ENCODE measurements around the gene ZIC5.

The ZIC5 gene

DNA sequence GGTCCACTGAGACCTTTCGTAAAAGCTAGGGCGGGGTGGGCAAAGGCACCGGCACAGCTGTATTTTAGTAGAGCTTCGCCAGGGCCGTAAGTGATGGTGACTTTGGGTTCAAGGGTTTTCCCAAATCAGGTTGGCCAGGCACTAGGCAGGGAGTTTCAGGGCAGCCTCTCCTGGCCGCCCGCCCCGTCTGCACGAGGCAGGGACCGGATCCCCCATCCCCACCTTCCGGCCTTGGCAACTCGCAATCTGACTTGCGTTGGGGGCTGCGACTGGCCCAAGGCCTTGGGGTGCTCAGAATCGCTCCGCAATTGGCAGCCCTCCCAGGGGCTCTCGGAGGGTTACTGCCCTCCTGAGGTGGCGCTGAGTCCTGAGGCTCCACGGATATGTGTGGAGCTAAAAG is 4.1 kb upstream of the ZIC5 start:
- no peak for DNase-seq (ENCODE audit: low spot score)

DNA sequence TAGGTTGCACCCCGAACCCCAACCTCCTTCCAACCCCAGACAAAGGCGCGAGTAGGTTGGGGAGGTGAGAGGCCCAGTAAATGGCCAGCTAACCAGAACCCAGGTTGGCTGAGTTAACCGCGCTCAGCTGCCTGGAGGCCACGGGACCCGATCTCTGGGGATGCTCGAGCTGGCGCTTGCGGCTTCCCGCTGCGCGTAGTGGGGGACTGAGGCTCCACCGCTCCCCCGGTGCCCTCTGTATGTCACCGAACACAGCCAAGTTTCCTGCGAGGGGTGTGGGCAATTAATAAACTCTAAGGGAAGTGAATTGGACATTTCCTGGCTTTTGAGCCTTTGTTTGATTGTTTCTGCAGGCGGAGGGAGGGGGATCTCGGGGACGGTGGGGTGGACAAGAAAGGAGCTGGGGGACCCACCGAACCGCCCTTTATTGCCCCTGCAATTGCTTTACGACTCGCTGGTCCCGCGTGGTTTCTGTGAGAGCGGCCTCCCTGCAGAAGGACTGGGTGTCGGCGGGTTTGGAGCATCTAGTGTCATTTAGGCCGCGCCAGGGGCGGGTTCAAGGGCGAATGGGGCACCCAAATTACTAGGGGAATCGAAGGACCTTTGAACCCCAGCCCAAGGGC is 3.5 kb upstream of the ZIC5 start:
- no peak for DNase-seq (ENCODE audit: low spot score)

DNA sequence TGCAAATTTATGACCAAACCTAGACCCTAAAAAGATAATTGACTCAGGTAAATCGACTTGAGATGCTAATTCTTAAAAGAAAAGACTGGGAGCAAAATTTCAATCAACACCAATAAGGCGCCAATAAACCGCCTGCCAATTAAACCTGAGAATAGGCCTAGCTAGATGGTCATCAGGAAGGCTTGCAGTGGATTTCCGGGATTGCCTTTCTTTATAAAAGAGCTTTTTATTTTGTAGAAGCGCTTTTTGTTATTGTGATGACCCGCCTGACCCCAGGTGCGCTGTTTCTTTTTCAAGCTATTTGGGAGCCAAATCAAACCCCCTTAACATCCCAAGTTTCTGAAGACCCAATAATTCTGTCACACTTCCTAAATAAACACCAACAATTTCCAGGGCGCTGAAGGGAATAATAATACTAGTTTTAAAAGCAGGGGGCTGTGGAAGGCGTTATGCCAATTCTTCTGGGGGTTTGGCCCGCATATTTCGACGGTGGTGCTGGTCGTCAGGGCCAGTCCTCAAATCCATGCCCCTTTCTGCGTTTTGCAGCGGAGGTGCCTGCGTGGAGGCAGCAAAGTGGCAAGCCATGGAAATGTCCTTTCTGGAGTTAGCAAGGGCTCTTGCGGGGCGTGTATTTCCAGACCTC is 2.9 kb upstream of the ZIC5 start:
- no peak for DNase-seq (ENCODE audit: low spot score)

DNA sequence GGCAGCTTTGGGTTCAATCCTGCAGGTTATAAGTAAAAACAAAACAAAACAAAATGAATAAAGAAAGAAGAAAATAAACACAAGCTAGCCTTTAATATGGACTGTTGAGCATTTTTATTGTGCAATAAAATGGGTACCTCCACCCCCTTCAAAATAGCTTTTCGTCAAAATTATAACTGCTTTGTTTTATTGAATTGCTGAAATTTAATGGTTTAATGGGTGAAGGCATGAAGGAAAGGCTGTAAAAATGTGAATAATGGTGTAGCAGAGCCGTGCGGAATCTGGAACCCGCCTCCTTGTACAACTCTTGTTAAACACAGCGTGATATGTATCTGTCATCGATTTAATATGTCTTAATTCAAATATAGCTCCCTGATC is 2.2 kb upstream of the ZIC5 start:
- DNase-seq (ENCODE audit: low spot score), result no peak

DNA sequence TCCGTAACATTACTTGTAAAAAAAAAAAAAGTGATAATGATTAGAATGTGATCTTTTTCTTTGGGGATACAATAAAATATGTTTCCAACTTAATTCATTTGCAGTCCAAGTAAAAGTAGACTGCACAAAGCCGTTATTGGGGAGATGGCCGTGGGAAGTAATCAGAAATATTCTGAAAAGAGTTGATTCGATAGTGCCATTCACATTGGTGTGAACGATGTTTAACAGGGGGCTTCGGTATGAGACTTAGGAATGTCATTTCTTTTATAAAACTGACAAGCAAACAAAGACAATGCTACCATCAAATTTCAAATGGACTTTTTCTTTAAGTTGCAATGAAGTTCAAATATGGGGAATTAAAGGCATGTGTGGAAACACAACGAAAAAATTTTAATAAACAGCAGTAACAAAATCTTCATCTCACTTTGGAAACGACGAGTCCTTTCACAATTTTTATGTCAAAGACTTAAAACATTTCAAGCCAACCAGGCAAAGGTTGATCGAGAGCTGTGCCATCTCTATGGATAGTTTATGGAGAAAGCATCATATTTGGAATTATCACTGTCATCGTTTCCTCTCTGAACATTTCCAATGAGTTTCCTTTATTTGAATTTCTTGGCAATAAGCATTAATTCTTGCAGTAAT is 1.7 kb upstream of the ZIC5 start:
- DNase-seq (ENCODE audit: low spot score), result no peak

DNA sequence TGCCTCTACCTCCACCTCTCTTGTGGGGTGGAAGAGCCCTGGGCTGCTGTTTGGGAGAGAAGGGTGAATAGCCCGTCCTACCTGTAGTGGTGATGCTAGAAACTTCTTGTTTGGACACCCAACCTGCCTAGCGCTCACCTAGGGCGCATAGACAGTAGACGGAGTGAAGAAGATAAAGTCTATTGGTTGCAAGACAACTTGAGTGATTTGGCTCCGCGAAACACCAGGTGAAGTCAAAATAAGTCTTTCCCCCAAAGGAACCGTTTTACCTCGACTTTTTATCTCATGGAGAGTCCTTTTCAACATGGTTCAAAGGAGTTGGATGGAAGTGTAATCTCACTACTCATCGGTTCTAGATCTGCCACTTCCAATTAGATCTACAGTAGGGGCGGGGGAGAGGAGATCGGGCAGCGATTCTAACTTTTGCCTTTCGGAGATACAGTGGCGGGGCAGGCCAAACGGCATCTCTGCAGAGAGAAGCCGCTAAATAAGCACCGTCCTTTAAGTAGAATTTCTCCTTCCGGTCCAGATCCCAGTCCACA is 694 bp upstream of the ZIC5 start:
- DNase-seq (ENCODE audit: low spot score), result no peak

DNA sequence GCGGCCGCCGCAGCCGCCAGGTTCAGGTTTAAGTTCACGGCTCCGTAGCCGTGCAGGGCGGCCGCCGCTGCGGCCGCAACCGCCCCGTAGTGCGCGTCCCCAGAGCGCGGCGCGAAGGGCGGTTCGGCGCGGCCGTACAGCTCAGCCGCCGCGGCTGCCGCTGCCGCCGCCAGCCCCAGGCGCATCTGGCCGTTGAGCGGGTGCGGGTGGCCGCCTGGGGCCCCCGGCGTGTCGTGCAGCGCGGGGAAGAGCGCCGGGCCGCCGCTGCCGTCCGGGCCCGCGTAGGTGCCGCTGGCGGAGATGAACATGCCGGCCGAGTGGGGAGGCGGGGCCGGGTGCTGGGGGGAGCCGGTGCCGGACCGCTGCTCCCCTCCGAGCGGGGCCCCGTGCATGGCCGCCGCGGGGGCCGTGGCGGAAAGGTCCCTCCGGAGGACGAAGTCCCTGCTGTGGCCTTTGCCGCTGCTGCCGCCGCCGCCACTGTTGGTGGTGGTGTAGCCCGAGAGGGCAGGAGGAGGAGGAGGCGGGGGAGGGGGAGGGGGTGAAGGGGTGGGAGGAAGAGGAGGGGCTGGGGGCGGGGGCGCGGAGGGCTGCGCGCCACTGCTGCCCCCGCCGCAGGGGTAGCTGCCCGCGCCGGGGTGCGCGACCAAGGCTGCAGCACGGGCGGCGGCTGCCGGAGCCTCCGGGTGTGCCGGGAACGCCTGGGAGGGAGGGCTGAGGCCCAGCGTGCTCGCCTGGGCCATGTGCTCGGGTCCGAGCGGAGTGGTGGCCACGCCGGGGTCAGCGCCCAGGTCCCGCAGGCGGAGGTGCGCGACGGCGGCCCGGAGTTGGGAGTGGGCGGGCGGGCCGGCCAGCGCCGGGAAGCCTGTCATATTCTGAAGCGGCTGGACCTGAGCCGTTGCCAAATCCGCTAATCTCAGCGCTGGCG is 654 bp downstream of the ZIC5 start:
- no peak for DNase-seq (ENCODE audit: low spot score)

DNA sequence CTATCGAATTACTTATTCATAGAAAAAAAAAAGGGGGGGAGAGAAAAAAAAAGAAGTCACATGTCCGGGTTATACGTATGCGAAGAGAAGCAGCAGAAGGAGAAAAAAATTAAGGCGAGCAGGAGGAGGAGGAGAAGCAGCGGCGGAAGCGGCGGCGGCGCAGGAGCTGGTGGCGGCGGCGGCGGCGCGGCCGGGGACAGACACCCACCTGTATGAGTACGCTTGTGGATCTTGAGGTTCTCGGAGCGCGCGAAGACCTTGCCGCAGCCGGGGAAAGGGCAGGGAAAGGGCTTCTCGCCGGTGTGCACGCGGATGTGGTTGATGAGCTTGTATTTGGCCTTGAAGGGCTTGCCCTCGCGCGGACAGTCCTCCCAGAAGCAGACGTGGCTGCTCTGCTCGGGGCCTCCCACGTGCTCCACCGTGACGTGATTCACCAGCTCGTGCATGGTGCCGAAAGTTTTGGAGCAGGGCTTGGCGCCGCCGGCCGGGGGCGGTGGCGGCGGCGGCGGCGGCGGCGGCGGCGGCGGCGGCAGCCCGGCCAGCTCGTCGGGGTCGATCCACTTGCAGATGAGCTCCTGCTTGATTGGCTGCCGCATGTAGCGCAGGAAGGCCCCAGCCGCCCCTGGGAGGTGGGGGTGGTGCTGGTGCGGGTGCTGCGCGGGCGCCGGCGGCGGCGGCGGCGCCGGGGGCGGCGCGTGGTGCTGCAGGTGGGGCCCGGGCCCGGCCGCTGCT is 1.5 kb downstream of the ZIC5 start:
- DNase-seq (ENCODE audit: low spot score), result no peak

DNA sequence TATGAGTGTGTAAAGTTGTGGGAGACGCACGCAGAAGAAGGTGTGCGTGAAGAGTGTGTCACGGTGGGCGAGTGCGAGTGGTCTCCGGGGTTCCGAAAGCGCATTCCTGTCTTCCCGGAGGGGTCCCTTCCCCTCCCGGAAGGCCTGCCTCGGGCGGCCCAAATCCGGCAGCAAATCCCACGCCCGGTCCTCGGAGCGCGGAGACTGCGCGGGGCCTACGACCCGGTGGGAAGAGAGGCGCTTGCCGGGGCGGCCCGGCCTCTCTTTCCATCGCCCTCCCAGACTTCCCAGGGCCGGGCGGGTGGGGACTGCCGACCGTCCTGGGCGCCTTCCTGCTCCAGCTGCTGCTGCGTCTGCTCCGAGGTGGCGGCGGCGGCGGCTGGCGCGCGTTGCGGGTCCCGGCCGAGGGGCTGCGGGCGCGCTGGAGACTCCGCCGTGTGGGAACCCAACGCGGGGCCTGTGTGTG is 2.1 kb downstream of the ZIC5 start:
- DNase-seq (ENCODE audit: low spot score), result no peak

DNA sequence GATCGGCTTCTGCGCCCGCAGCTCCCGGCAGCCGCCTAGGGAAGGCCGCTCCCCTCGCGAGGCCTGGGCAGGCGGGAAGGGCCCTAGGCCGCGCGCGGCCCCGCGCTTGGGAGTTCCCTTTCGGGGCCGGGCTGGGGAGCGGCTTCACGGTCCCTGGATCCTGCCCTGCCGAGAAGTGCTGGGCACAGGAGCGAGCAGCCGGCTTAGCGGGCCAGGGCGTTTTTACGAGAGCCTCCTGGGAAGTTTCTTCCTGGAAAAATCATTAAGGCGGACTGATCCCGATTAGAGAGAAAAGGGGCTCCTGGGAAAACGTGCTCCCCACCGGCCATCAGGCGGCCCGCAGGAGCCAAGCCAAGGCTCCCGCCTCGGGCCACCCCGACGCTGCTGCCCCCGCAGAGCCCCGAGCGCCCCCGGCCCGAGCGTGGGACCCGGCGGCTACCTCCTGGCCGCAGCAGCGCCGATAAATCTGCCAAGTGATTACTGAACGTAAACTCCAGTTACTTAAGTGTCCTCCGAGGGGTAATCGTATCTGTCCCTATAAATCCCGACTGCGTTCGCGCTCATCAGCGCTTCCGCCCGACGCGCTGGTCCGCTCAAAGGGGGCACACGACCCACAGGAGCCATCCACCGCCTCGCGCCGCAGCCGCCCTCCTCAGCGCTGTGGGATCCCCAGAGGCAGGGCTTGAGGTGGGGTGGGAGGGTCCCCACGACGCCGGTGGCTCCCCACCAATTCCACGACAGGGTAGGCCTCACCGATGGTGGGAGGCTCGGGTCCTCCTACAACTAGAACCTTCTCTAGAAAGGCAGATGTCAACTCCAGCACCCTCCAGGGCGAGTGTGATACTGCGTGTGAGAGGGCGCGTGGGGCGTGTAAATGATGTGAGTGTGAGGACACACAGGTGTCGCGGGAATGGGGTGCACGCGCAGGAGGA is 2.8 kb downstream of the ZIC5 start:
- no peak for DNase-seq (ENCODE audit: low spot score)

DNA sequence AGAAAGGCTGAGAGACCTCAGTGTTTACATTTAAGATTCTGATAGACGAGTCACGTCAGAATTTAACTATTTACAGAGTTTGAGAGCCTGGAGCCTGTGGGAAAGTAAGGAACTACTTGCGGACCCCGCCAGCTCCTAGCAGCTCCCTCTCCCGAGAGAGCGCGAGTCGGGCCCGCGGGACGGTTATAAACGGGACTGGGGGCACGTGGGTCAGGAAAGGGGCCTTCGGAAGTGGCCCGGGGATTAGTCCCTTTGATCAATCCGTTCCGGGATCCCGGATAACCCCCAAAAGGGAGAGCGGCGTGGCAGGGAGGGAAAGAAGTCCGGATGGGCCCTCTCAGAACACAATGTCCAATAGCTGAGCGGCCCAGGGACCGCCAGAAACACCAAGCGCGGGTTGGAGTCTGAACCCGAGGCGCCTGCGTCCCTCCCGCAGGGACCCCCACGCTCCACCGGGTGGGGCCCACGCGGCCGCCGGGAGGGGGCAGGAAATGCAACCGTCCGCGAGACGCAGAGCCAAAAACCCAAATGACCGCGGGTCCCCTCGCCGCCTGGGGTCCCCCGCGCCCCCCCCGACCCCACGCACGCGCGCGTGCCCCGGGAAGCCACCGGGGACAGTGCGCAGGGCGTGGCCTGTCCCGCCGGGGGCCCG is 3.6 kb downstream of the ZIC5 start:
- no peak for DNase-seq (ENCODE audit: low spot score)

DNA sequence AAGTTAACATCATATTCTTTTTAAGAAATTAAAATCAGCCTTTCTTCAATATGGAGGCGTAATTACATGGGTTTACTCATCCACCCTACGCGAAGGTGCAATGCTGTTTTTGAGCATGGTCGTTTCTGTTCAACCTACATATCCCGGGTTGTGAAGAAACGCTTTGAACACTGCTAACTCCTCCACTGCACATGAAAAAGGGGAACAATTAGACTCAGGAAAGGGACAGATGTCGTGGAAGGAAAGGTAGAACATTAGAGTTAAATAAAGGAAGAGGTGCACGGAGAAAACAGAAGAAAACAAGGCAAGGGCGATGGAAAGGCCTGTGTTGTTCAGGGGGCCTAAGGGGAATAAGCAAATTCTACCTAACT is 4.1 kb downstream of the ZIC5 start:
- no peak for DNase-seq (ENCODE audit: low spot score)

DNA sequence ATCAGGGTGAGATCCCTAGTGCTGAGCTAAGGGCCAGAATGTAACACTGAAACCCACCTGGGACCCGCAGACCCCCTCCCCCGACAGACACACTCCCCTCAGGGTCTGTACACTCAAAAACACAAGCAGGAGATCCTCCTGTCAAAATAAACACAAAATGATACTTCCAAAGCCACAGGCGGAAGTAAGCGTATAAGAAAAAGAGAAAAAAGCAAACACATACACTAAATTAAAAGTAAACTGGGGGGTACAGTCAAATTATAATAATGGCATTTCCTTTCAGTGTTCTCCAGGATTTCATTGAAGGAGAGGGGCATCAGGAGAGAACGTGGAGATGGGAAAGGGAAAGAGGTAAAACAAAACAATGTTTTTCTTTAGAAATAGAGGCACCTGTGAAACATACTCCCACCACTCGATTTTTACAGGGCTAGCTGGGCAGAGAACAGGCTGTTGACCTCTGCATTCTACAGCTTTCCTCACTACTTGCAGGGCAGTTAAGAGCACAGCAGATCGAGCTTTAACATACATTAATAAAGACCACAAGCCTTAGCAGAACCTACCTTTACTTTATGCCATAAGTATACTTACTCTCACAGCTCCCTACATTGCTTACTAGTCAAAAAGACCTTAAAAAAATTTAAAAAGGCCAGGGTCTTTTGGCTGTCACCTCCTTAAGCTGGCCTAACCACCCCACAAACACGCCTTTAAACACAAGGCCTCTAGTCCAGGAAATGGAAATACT is 5.3 kb downstream of the ZIC5 start:
- DNase-seq (ENCODE audit: low spot score), result no peak

DNA sequence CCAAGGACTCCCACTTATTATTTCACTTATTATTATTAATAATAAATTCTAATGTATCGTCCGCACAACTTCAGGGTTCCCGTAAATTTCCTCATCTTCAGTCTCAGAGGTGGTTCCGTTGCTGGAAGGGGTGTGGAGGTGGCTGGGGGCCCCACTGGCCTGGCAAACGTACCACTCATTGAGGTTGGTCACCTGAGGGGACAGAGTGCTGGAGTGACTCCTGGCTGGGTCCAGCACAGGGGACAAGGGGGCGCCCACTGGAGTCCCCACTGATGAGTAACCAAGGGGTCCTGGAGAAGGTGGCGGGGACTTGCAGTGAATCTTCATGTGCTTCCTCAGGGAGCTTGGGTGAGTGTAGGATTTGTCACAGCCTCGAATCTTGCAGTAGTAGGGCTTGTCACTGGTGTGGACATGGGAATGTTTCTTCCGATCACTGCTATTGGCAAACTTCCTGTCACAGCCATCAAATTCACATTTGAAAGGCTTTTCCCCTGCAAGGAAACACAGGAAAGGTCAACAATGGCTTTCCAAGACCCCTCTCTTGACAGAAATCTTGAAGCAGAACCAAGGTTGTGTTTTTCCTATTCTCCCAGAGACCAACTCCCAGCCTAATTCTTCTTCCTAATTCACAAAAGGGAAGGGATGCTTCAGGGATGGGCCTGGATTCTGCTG is 6.1 kb downstream of the ZIC5 start:
- DNase-seq (ENCODE audit: low spot score), result no peak

DNA sequence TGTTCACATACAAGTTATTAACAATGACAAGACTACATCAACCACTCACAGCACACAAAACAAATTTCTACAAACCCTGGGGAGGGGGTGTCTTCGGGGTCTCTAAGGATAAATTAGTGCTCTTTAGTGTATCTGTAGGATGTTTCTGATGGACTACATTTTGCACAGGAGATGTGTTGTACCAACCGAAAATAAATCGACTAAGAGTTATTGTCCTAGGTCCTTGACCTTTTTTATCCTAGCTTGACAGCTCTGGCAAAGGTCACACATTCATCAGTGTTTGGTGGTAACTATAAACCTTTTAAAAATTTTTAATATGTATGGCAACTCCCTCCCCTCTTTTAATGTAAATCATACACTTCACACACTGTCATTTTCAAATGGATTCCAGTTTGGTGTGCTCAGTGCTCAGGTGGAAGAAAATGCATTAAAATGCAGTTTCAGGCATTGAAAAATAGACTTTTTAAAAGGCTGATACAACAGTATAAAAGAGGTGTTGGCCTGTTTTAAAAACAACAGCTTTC is 7.7 kb downstream of the ZIC5 start:
- no peak for DNase-seq (ENCODE audit: low spot score)

DNA sequence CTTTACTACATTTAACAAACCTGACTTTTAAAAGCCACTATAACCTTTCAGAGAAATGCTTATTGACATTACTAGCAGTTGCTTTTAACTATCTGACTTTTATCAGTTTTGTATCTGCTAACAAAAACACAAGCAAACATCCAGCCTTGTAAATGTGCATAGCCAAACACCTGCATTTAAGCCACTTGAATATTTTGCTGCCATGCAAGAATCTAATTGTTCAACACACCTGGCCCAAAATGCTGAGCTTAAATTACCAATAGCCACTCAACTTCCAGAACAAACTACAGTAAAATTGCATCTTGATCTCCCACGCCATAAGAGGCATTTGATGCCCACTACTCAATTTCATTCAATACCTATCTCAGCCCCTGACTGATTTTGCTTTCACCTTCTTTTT is 9.3 kb downstream of the ZIC5 start:
- DNase-seq (ENCODE audit: low spot score), result no peak

DNA sequence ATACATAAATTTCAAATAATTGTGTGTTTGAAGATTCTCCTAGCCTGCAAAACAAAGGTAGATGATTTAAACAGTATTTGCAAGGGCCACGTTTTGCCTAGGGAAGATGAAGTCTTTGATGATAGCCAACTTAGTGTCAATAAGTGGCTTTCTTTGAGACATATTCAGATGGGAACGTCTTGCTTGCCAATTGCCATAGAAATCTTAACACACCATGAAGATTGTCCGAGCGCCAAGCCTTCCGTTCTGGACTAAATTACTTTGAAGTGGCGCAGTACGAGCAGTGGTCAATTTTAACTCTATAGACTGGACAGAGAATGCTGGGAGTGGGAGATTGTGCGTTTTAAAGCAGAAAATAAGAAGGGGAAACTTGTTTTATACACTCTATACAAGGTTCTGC is 9.9 kb downstream of the ZIC5 start:
- DNase-seq (ENCODE audit: low spot score), result no peak

DNA sequence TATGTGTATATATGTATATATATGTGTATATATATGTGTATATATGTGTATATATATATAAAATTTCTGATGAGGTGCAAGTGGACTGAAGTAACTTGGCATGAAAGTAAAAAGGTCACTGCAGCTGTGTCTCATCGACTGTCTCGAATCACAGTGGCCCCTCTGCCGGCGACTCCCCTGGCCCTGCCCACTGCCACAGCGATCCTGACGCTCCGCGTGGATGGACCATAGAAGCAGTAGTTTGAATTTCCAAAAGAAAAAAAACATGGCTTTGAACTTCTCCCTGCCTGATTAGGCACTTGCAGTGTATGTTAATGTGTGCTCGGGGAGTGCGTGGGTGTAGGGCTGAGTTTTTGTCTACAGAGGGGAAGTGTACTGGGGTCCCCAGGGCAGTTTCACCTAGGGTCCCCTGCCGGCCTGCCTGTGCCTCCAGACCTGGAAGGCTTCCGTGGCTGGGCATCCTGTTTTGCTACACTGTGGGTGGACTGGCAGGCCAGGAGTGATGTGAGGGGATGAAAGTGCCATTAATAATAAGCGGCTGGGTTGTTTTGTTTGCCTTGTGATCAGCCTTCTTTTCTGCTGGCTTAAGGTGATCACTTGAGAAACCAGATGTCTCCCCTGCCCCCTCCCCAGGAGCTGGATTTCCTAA is 10.8 kb downstream of the ZIC5 start:
- no peak for DNase-seq (ENCODE audit: low spot score)

Data from globus pallidus (tissue), 1 donor.